ENCODE measurements around the gene CS.

- TF ChIP-seq ZNF274 (IDR thresholded peaks at IDR 0.05; ENCODE audit: low read depth, low read length) (no peak), SUZ12 (IDR thresholded peaks at IDR 0.05; ENCODE audit: extremely low read depth, insufficient read depth, insufficient read length) (no peak)
These were observed at the start of gene CS for GRCh38 chr12:56299853-56300643.

Measured in NT2/D1 (cell line).